ENCODE measurements around the gene ALDH16A1.

GRCh38 chr19:49420227-49420626 lies 32.8 kb upstream of the ALDH16A1 start:
- TF ChIP-seq, protein P1, sequence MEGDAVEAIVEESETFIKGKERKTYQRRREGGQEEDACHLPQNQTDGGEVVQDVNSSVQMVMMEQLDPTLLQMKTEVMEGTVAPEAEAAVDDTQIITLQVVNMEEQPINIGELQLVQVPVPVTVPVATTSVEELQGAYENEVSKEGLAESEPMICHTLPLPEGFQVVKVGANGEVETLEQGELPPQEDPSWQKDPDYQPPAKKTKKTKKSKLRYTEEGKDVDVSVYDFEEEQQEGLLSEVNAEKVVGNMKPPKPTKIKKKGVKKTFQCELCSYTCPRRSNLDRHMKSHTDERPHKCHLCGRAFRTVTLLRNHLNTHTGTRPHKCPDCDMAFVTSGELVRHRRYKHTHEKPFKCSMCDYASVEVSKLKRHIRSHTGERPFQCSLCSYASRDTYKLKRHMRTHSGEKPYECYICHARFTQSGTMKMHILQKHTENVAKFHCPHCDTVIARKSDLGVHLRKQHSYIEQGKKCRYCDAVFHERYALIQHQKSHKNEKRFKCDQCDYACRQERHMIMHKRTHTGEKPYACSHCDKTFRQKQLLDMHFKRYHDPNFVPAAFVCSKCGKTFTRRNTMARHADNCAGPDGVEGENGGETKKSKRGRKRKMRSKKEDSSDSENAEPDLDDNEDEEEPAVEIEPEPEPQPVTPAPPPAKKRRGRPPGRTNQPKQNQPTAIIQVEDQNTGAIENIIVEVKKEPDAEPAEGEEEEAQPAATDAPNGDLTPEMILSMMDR (conservative IDR thresholded peaks at IDR 0.05; ENCODE audit: low read length): no peak
- no peak for TF ChIP-seq EZH2phosphoT487 (IDR thresholded peaks at IDR 0.05; ENCODE audit: borderline replicate concordance)

All from Loucy (cell line).